Kidney epithelial cell (primary cell): ENCODE measurements around the gene CNNM2. TPM values are rescaled to one million over a fixed set of nuclear protein-coding genes. Genes with fewer than 3 reads are reported as not detected.

ENCODE experiments used
- DNase-seq: peaks from one replicate; pipeline ENCODE4 v3.0.0-alpha.2; 2010; ENCODE audit warnings: low read depth
- H3K27me3 ChIP-seq: 2 replicates; pipeline ENCODE4 v1.6.0; 2011; ENCODE audit warnings: low read length; ENCODE audit not compliant: control insufficient read depth, insufficient read depth
- H3K36me3 ChIP-seq: 2 replicates; pipeline ENCODE4 v1.5.1; 2011; ENCODE audit warnings: low read length; ENCODE audit not compliant: control insufficient read depth, insufficient read depth
- H3K4me3 ChIP-seq: 2 replicates; pipeline ENCODE4 v1.5.1; 2011; ENCODE audit warnings: low read depth, mild to moderate bottlenecking, control low read depth, low read length
- CTCF ChIP-seq: IDR thresholded peaks from 2 replicates; pipeline ENCODE4 v1.5.1; 2011; ENCODE audit warnings: mild to moderate bottlenecking, moderate library complexity, low read length, control low read depth, inconsistent platforms; ENCODE audit not compliant: insufficient read depth, poor library complexity, severe bottlenecking
- total RNA-seq: library from RNA; depleted of rRNA; stranded (reverse); fragments of >200 nt; gene quantifications from 2 replicates; pipeline ENCODE4 v1.2.3, GENCODE V29; 2015

The CNNM2 gene
- total RNA-seq, 1 donor from 2014 or later: 6.4 TPM

GRCh38 chr10:103041391-103041790, 123.3 kb downstream of the CNNM2 start:
- no peak for TF ChIP-seq CTCF
- Histone ChIP-seq H3K4me3 (no peak overlapping the region), H3K36me3 (no peaks in the 10 kb centered on the region), H3K27me3 (no peaks in the 10 kb centered on the region)
- DNase-seq: no peak

- Histone ChIP-seq H3K4me3 (no peak overlapping the region), H3K36me3 (no peaks in the 10 kb centered on the region), H3K27me3 (no peaks in the 10 kb centered on the region)
- TF ChIP-seq CTCF: no peak
- no peak for DNase-seq
Observed at GRCh38 chr10:103042129-103042528, 124.0 kb downstream of the CNNM2 start.

- no peaks in the 10 kb centered on the region for H3K36me3 ChIP-seq
- TF ChIP-seq CTCF: no peak
- no peak for DNase-seq
- no peak overlapping the region for H3K4me3 ChIP-seq
- no peaks in the 10 kb centered on the region for H3K27me3 ChIP-seq
Observed at GRCh38 chr10:103042908-103043307, 124.8 kb downstream of the CNNM2 start.

- no peak for TF ChIP-seq CTCF
- no peaks in the 10 kb centered on the region for H3K27me3 ChIP-seq
- H3K4me3 ChIP-seq: no peak overlapping the region
- no peak for DNase-seq
- H3K36me3 ChIP-seq: no peaks in the 10 kb centered on the region
Observed at GRCh38 chr10:103044942-103045489, 126.9 kb downstream of the CNNM2 start.

GRCh38 chr10:103045961-103046360, 127.9 kb downstream of the CNNM2 start:
- Histone ChIP-seq H3K27me3 (no peaks in the 10 kb centered on the region), H3K36me3 (no peaks in the 10 kb centered on the region), H3K4me3 (no peak overlapping the region)
- no peak for TF ChIP-seq CTCF
- DNase-seq: no peak

GRCh38 chr10:103047381-103047780, 129.3 kb downstream of the CNNM2 start:
- Histone ChIP-seq H3K4me3 (no peak overlapping the region), H3K27me3 (no peaks in the 10 kb centered on the region), H3K36me3 (no peaks in the 10 kb centered on the region)
- TF ChIP-seq CTCF: no peak
- DNase-seq: no peak
